AG04450 (cell line): ENCODE measurements around the gene IQUB. TPM values are rescaled to one million over a fixed set of nuclear protein-coding genes. Genes with fewer than 3 reads are reported as not detected.
"Not testable (repeated sequence)": the region's sequence is repeated elsewhere in the genome, so short reads cannot be mapped to it uniquely, and the experiment has no call there.

Source experiments
- CTCF ChIA-PET: fragments of 300-600, 350-600 bp; formaldehyde crosslinking; extraction: SDS; loops from one replicate; lab custom pipeline; 2022; ENCODE audit warnings: antibody characterized with exemption, inconsistent platforms; lab: Charles Lee
- POLR2A ChIA-PET: fragments of 350-600 bp; formaldehyde crosslinking; extraction: SDS; loops from one replicate; lab custom pipeline; 2021; ENCODE audit warnings: antibody characterized with exemption, inconsistent platforms; lab: Yijun Ruan, JAX
- DNase-seq: peaks from one replicate; pipeline ENCODE4 v3.0.0-alpha.2; 2011; ENCODE audit warnings: low read depth, low spot score
- H3K27ac ChIP-seq: one replicate; pipeline ENCODE4 v1.5.1; 2012; ENCODE audit warnings: low read depth, low read length, control low read depth
- H3K27me3 ChIP-seq: one replicate; pipeline ENCODE4 v1.6.0; 2012; ENCODE audit warnings: low read length; ENCODE audit not compliant: control insufficient read depth, insufficient read depth
- H3K4me3 ChIP-seq: 2 replicates; pipeline ENCODE4 v1.5.1; 2011; ENCODE audit warnings: mild to moderate bottlenecking, low read depth, low read length, control low read depth
- H3K9me3 ChIP-seq: 2 replicates; pipeline ENCODE4 v1.5.1; 2012; ENCODE audit warnings: low read length; ENCODE audit not compliant: control insufficient read depth, insufficient read depth
- CTCF ChIP-seq: IDR thresholded peaks from 2 replicates; pipeline ENCODE4 v1.5.1; 2011; ENCODE audit warnings: low read depth, low read length, control low read depth, inconsistent platforms
- polyA plus RNA-seq: library from polyadenylated mRNA; depleted of rRNA; stranded (reverse); fragments of >200 nt; gene quantifications from 2 replicates; pipeline ENCODE4 v1.2.3, GENCODE V29; 2011; rRNA removed
- small RNA-seq: library from RNA; depleted of rRNA; stranded (forward); fragments of <200 nt; gene quantifications from one replicate; pipeline ENCODE3, GENCODE V24; 2012; ENCODE audit warnings: low read depth; ENCODE audit not compliant: insufficient read length

Gene IQUB
- polyA plus RNA-seq, 1 experiment, result 0.06 TPM

GRCh38 chr7:123423622-123424021 is 110.8 kb downstream of the IQUB start:
- Histone ChIP-seq H3K4me3 (no peak overlapping the region), H3K9me3 (peaks cover 10% of the 10 kb centered on the region), H3K27ac (no peak overlapping the region), H3K27me3 (no peaks in the 10 kb centered on the region)
- DNase-seq, result no peak
- TF ChIP-seq CTCF, result no peak
- CTCF ChIA-PET, result no interaction called here
- POLR2A ChIA-PET, result no interaction called here

GRCh38 chr7:123417580-123417979 is 116.8 kb downstream of the IQUB start:
- CTCF ChIA-PET, result no interaction called here
- H3K9me3 ChIP-seq, result peaks cover 21% of the 10 kb centered on the region
- H3K4me3 ChIP-seq, result no peak overlapping the region
- POLR2A ChIA-PET, result no interaction called here
- no peaks in the 10 kb centered on the region for H3K27me3 ChIP-seq
- DNase-seq, result no peak
- no peak for TF ChIP-seq CTCF
- no peak overlapping the region for H3K27ac ChIP-seq

DNA sequence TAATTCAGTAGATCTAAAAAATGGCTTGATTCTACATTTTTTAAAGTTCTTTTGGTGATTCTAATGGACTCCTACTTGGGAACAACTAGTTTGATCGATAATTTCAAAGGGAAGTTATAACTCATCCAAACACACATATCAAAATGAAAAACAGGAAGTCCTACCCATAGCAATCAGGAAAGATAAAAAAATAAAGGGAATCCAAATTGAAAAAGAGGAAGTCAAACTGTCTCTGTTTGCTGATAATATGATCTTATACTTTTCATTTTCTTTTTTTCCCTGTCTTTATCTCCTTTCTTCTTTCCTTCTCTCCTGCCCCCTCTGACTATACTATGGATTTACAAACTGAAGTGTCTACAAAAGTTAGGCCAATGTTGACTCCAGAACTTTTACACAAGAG is 118.8 kb downstream of the IQUB start:
- ChIA-PET CTCF (no interaction called here), POLR2A (no interaction called here)
- H3K27me3 ChIP-seq, result no peaks in the 10 kb centered on the region
- no peak overlapping the region for H3K4me3 ChIP-seq
- no peak for DNase-seq
- H3K9me3 ChIP-seq, result peaks cover 16% of the 10 kb centered on the region
- no peak overlapping the region for H3K27ac ChIP-seq
- TF ChIP-seq CTCF, result no peak

DNA sequence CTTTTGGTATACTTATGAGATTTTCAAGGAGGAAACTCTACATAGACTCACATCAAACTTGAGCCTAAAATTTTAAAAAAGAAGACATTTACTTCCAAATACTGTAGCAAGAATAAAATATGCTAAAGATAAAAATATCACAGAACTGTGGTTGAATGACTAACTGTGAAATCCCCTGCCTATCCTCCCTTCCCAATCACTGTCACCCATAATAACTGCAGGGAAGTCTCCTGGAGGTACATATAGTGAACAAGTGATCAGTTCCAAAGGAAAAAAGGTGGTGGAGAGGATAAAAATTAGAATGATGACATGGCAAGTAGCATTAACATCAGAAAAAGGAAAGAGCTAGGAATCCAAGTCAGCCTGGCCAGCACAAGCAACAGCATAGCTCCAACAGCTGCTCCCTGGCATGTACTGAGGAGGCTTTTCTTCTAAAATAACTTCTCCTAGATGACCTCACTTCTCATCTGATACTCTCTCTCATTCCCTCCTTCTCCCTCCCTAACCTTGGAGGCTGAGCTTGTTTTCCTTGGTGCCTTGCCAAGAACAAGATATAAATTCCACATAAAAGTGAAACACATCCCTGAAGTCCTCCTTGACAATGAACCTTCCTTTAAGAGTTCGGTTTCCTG is 124.0 kb downstream of the IQUB start:
- DNase-seq, result no peak
- peaks cover 3% of the 10 kb centered on the region; the same call in 1 of the 2 replicates for H3K9me3 ChIP-seq
- no peaks in the 10 kb centered on the region for H3K27me3 ChIP-seq
- H3K4me3 ChIP-seq, result no peak overlapping the region
- ChIA-PET CTCF (no interaction called here), POLR2A (no interaction called here)
- no peak overlapping the region for H3K27ac ChIP-seq
- no peak for TF ChIP-seq CTCF

DNA sequence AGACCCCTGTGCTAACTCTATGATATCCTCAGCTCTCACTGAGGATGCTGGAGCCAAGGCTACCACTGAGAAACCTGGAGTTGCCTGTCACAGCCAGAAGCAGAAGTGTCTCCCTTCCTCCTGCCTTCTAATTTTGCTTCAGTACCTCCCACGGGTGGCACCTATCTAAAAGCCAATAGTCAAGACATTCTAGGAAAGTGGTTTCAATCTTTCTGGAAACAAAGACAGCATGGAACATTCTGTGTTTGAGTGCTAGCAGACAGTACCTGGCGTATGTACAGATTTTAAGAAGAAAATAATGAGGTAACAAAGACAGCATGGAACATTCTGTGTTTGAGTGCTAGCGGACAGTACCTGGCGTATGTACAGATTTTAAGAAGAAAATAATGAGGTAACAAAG is 126.4 kb downstream of the IQUB start:
- CTCF ChIA-PET, H3K4me3 ChIP-seq, H3K9me3 ChIP-seq, H3K27me3 ChIP-seq, DNase-seq, POLR2A ChIA-PET, H3K27ac ChIP-seq: not testable (repeated sequence)

Small RNA genes within 50 kb of the gene (small RNA-seq; reads per million reads assigned to genes)
- not detected for gene RNU6-296P

Other genes starting within 250 kb of the IQUB start
- gene NDUFA5, start 23.2 kb upstream of the IQUB start, polyA plus RNA-seq, result 21.0 and 39.8 TPM in 2 replicates
- gene ASB15, start 67.2 kb upstream of the IQUB start, polyA plus RNA-seq, result not detected in 2 replicates
- gene LMOD2, start 121.3 kb upstream of the IQUB start, polyA plus RNA-seq, result not detected in 2 replicates
- gene WASL, start 214.4 kb upstream of the IQUB start, polyA plus RNA-seq, result 11.6 and 11.9 TPM in 2 replicates